ENCODE data around the gene NFIA. TPM values are rescaled to one million over a fixed set of nuclear protein-coding genes. Genes with fewer than 3 reads are reported as not detected.

Gene NFIA
- total RNA-seq, 4 donors from 2014 or later: 68.2 to 172 (median 101) TPM

- no peak for TF ChIP-seq CTCF (IDR thresholded peaks at IDR 0.05; ENCODE audit: low read depth)
These were observed 365.0 kb downstream of the NFIA start for GRCh38 chr1:61447106-61447967.

- no peak for TF ChIP-seq CTCF (IDR thresholded peaks at IDR 0.05; ENCODE audit: low read depth)
These were observed 365.6 kb downstream of the NFIA start for GRCh38 chr1:61447968-61448430.

- TF ChIP-seq CTCF (IDR thresholded peaks at IDR 0.05; ENCODE audit: low read depth): no peak
These were observed 366.6 kb downstream of the NFIA start for GRCh38 chr1:61448914-61449313.

- TF ChIP-seq CTCF (IDR thresholded peaks at IDR 0.05; ENCODE audit: low read depth): no peak
These were observed 367.0 kb downstream of the NFIA start for GRCh38 chr1:61449410-61449809.

GRCh38 chr1:61450454-61450853, 368.1 kb downstream of the NFIA start:
- no peak for TF ChIP-seq CTCF (IDR thresholded peaks at IDR 0.05; ENCODE audit: low read depth)

GRCh38 chr1:61450872-61451571, 368.7 kb downstream of the NFIA start:
- no peak for TF ChIP-seq CTCF (IDR thresholded peaks at IDR 0.05; ENCODE audit: low read depth)

- no peak for TF ChIP-seq CTCF (IDR thresholded peaks at IDR 0.05; ENCODE audit: low read depth)
These were observed 369.2 kb downstream of the NFIA start for GRCh38 chr1:61451572-61451968.

Measured in subcutaneous adipose tissue (tissue), 4 donors.